NCI-H1092 treated with DMSO at 0.1 percent for 48 hours (cell line): ENCODE data around the gene LAMB1.
A peak's percentile ranks its signal among the peaks of the same experiment; 100 is the strongest.

Source experiments
- DNase-seq: peaks from one replicate; lab custom pipeline; 2025; lab: John Stamatoyannopoulos, UW

The LAMB1 gene

GRCh38 chr7:107998660-107999480 lies 4.1 kb downstream of the LAMB1 start:
- DNase-seq: no peak

GRCh38 chr7:107998150-107998549 lies 4.8 kb downstream of the LAMB1 start:
- DNase-seq: no peak

GRCh38 chr7:107996072-107996882 lies 6.7 kb downstream of the LAMB1 start:
- no peak for DNase-seq

- no peak for DNase-seq
Measured at GRCh38 chr7:107995184-107996071, 7.5 kb downstream of the LAMB1 start.

GRCh38 chr7:107994421-107995030 lies 8.4 kb downstream of the LAMB1 start:
- DNase-seq: no peak

- DNase-seq: peak; percentile 50
Measured at GRCh38 chr7:107993891-107994291, 9.1 kb downstream of the LAMB1 start.

- no peak for DNase-seq
Measured at GRCh38 chr7:107989618-107990373, 13.2 kb downstream of the LAMB1 start.

GRCh38 chr7:107982918-107983389 lies 20.0 kb downstream of the LAMB1 start:
- DNase-seq: peak; percentile 93

- DNase-seq: peak; percentile 94
Measured at GRCh38 chr7:107982042-107982840, 20.7 kb downstream of the LAMB1 start.

- DNase-seq: peak; percentile 32
Measured at GRCh38 chr7:107981466-107981865, 21.5 kb downstream of the LAMB1 start.

GRCh38 chr7:107980671-107981190 lies 22.2 kb downstream of the LAMB1 start:
- no peak for DNase-seq

- no peak for DNase-seq
Measured at GRCh38 chr7:107980171-107980570, 22.8 kb downstream of the LAMB1 start.

GRCh38 chr7:107978815-107979408 lies 24.0 kb downstream of the LAMB1 start:
- DNase-seq: no peak

GRCh38 chr7:107977048-107977447 lies 25.9 kb downstream of the LAMB1 start:
- DNase-seq: no peak

GRCh38 chr7:107976620-107977019 lies 26.3 kb downstream of the LAMB1 start:
- DNase-seq: no peak

GRCh38 chr7:107975394-107976013 lies 27.5 kb downstream of the LAMB1 start:
- DNase-seq: no peak

- DNase-seq: no peak
Measured at GRCh38 chr7:107973861-107974260, 29.1 kb downstream of the LAMB1 start.

- DNase-seq: no peak
Measured at GRCh38 chr7:107972941-107973376, 30.0 kb downstream of the LAMB1 start.

GRCh38 chr7:107972075-107972482 lies 30.9 kb downstream of the LAMB1 start:
- no peak for DNase-seq
